GM18868 (cell line): ENCODE data around the gene LRRC17.

Experiments
- ATAC-seq: cut with Tn5 transposase; IDR thresholded peaks from one replicate; pipeline ENCODE4 v1.9.1; 2021; ENCODE audit warnings: mild to moderate bottlenecking, moderate library complexity; ENCODE audit not compliant: unreplicated experiment

Gene LRRC17, protein sequence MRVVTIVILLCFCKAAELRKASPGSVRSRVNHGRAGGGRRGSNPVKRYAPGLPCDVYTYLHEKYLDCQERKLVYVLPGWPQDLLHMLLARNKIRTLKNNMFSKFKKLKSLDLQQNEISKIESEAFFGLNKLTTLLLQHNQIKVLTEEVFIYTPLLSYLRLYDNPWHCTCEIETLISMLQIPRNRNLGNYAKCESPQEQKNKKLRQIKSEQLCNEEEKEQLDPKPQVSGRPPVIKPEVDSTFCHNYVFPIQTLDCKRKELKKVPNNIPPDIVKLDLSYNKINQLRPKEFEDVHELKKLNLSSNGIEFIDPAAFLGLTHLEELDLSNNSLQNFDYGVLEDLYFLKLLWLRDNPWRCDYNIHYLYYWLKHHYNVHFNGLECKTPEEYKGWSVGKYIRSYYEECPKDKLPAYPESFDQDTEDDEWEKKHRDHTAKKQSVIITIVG

DNA sequence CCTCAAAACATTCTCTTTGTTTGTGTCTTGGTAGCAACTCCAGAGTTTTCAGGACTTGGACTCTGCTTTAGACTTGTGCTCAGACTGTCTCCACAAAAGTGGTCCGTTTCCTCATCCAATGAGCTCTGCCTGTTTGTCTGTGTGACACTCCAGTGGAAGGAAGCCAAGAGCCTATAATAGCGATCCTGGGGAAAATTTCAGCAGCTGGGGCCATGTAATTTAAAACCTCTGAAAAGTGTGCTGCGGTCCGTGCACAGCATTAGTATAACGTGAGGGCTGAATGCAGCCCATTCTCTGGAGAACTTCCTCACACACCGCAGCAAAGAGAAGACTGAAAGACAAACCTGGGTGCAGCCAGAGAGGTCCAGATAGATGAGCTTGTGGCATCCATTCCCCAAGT is at the start of gene LRRC17:
Gene LRRC17, plus strand, starts transcription at position 259 of the 400 bp plus-strand sequence. CDS start 20,914 bp downstream, outside the sequence.
- ATAC-seq: no peak

DNA sequence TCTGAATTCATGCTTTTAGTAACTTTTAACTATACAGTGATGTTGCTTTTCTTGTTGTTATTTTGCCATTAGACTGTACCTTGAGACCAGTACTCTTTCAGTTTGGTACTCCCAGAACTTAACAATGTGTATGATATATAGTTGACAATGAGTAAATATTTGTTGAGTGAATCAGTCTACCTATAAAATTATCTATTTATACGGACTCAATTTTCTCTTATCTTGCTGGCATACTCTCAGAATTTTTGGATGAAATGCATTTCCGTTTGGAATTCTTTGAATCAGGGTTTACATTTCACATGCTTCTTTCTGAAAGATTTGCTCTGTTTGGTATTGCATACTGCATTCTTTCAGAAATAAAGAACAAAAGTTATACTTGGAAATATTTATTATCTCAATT is 47.8 kb upstream of the LRRC17 start:
- ATAC-seq: no peak

DNA sequence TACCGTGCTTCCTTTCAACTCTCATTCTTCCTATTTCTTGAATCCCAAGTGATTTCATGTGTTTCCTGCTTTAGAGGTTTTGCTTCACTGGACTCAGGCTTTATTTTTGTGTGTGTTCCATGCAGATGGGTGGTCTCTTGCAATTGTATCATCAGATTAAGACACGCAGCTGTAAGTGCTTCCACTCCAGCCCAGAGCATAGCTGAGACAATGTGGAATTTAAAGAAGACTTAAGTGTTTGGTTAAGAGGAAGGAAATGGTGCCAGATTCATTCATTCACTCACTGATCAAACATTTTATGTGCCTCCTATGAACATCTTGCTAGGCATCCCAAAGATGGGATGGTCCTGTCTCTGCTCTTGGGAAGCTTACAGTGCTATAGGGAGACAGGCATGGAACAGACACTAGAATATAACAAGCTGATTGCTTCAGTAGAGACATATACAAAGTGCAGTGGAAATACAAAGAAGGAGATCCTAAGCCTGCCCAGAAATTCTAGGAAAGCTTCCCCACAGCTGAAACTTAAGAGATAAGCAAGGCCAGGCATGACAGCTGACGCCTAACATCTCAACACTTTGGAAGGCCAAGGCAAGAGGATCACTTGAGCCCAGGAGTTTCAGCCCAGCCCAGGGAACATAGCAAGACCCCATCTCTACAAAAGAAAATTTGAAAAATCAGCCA is 46.1 kb upstream of the LRRC17 start:
- ATAC-seq: no peak

DNA sequence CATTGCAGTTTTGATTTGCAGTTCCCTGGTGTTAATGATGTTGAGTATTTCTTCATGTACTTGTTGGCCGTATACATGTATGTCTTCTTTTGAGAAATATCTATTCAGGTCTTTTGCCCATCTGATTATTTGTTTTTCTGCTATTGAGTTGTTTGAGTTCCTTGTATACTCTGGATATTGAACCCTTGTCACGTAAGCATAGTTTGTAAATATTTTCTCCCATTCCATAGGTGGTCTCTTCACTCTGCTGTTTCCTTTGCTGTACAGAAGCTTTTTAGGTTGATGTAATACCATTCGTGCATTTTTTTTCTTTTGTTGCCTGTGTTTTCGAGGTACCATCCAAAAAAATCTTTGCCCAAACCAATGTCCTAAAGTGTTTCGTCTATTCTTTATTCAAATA is 43.6 kb upstream of the LRRC17 start:
- no peak for ATAC-seq

DNA sequence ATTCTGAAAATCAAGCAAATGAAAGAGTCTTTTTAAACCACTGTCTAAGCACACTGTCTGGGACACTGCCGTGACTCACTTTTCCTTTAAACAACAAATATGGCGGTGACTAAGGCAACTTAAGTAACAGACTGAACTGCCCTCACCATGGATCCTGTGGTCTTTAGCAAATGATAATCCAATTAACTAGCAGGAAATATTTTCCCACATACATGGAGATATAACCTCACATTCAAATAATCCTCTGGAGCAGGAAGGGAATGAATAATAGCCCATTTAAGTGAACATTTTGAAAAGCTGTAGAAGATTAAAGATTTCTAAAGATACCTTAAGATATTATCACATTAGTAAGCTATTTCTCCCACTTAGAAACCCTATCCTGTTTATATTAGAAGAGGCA is 40.3 kb upstream of the LRRC17 start:
- ATAC-seq: no peak

DNA sequence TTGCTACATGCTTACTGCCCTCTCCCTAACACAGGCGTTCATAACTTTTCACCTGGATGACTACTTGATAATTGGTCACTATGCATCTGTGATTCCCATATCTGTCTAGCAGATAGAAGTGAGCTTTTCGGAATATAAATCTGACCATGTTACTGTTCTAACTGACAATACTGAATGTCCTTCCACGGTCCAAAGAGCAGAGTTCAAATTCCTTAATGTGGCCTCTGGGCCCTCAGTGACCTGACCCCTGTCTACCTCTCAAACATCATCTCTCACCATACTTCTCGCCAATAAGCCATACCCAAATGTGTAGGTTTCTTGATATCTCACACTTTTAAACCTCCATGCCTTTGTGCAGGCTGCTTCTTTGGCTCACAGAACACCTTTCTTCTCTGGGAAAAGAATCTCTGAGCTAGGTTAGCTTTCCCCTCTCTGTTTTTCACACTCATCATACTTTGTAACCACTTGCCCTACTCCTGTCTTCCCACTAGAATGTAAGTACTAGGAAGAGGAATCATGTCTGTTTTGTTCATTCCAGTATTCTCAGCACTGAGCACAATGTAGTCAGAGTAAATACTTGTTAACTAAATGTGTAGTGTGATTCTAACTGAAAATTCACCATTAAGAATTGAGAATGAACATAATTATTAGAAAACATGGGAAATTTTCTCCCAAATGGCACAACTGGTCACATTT is 39.2 kb upstream of the LRRC17 start:
- peak; percentile 28 for ATAC-seq

DNA sequence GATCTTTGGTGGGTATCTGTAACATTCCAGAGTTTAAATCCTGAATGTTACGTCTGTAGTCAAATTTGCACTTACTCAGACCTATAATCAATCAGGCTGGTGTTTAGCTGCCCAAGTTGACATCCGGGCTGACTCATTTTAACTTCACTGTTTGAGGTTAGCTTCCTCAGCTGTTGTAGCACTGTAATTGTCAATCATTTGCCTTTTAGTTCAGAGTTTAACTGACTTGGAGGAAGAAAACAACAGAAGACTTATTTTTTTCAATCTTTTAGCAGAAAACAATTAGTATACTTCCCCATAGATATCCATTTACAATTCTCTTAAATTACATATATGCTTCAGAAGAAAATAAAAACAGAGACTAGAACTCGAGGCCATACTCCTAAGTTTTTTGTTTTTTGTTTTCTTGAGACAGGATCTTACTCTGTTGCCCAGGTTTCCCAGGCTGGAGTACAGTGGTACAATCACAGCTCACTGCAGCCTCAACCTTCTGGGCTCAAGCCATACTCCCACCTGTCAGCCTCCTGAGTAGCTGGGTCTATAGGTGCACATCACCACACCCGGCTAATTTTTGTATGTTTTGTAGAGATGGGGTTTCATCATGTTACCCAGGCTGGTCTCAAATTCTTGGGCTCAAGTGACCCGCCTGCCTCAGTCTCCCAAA is 38.5 kb upstream of the LRRC17 start:
- ATAC-seq: peak; percentile 99

DNA sequence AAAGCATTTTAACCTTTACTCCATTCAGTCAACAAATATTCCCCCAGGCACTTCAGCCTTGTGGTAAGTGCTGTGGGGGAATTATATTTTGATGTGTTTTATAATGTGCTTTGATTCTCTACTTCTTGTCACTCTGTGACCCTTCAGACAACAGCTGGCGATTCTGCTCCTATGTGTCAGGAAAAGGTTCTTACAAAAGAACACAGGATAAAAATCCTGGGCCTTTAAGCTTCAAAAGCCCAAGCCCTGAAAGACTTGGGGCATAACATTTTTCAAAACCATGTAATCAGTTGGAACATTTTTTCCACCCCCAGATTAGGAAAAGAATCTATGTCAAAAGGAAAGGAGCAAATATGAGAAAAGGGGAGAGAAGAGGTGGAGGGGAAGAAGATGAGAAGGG is 37.8 kb upstream of the LRRC17 start:
- no peak for ATAC-seq

DNA sequence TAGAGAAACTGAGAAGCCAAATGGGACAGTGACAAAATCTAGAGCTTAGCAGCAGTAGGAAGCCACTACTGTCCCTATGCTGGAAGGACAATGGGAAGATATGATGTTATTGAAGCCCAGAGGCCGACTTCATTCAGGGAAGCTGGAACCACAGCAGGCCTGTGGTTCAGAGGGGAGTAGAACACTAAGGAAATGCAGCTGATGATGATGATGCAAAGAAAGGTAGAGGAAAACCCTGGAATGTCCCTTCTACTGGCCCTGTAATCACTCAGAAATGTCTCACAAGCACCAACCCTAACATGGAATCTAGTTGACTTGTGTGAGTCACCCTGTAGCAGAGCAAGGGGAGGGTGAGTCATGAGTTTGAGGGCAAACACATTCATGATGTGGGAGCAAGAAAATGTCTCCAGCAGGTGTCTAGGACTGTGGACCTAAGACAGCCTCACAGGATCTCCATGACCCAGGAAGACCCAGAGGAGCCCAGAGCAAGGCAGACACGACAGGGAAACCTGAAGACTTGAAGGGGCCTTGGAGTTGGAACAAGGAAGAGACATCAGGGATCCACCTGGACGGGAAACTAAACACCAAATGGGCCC is 37.0 kb upstream of the LRRC17 start:
- ATAC-seq: peak; percentile 41

DNA sequence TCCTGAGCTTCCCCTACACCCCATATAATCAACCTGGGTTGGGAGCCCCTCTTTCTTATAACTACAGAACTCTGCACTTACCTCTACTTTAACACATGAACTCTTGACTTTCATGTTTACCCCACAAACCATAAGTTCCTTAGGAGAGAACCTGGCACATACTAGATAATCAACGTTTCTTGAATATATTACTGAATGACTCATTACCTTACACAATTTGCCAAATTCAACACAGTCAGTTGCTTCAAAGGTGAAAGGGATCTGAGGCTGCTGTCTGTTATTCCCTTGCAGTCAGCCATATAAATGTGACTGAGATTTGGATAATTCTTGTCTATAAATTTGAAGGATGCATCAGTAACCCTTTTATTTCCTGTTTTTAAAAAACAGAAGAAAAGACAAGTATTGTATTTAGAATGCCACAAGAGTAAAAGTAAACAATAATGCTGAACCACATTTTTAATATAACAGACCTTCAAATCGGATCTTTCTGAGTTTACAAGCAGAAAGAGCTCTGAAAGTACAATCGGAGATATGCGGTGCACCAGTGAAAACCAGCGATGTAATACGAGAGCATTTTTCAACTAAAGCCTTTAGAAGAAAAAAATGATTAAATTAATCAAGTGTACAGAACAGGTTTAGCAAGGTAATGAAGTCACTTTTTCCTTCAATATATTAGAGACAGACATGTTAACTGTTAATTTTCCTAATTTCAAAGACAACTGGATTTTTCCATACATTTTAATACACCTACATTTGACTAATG is 29.5 kb upstream of the LRRC17 start:
- no peak for ATAC-seq

DNA sequence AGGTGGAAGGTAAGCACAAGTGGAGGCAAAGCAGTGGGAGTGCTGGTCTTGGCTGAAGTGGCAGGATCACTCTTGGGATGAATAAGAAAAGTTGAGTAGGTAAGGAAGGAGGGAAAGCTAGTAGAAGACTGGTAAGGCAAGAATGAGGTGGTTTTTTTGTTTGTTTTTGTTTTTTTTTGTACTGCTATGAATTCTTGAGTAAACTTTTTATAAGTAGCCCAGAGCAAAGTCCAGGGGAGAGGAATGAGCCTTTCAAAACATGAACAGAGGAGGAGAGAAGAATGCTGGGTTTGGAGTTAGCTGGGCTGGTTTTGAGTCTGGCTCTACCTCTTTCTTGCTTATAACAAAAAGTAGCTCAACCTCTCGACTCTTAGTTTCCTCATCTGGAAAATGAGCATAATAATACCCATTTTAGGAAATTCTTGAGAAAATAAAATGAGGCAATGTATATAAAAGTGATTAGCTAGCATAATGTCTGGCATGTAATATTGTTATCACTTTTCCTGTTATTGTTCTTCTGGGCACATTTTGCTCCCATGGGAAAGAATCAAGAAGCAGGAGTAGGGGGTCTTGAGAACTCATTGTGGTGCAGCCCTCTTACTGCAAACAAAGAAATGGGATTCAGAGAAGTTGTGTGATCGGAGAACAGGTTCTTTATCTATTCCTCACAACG is 24.1 kb upstream of the LRRC17 start:
- no peak for ATAC-seq

DNA sequence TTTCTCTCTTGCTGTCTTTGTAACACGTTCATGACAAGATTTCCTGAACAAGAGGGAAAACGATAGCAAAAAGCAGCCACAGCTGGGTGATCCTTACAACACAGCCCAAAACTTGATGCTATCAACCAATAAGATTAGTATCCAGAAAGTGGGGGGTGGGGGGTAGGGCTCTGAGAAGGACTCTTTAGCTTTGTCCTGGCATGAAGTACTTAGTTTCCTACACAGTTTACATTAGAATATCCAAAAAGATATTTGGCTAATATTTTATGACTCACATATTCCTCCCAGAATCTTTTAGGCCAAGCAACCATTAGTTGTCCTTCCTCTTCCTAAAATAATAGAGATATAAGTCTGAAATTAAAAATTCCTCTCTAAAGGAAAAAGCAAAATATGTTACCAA is 22.9 kb upstream of the LRRC17 start:
- ATAC-seq: no peak

DNA sequence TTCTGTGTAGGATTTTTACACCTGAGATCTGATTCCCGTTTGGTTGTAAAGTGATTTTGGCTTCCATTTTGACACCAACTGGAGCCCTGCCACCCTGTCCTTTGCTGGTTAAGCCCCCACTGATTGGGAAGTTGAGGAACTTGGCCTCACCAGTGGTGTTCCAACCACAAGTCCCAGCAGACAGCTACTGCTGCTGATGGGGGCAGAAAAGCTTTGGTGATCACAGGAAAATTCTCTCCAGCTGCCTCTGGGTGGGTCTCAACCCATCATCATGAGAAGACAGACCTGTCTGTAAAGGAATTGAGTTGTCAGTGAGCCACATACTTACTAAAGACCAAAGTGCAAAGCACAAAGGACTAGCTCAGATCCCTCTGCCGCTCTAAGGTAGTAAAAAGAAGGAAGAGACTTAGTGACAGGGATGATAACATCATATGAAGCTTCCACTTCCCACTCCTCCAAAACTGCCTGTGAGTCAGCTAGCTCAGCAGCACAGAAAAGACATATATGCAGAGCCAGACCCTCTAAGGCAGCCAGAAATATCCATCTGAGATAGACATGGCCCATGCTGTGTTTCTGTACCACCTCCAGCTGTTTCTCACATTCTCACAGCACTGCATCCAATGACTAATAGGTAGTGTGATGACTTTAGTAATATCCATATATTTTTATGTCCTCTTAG is 22.4 kb upstream of the LRRC17 start:
- no peak for ATAC-seq

DNA sequence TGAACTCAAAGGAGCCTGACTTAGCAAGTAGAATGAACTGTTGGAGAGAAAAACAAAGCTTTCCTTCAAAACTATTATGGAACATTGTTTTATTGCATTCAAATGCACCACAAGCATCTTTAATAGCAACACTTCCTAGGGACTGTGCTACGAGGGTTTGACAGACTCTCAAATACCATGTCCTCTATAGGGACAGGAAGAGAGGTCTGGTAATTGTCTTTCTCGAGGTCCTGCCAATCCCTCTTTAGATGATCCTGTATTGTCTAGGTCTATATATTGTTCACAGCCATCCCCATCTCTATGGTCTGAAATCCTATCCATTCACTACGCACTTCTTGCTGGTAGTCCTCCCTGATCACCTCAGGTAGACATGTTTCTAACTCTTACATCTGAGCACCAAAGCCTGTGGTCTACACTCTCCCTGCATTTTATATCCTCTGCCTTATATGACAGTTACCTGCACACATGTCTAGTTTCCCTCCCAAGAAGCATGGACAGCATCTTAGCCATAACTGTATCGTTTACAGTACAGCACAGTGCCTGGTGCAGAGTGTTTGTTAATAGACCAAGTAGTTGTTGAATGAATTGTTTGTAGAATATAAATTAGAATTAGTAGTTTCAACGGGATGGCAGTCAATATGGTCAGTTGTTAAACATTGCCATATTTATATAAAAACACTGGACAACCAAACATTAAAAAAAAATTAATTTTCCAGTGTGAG is 21.7 kb upstream of the LRRC17 start:
- ATAC-seq: no peak

DNA sequence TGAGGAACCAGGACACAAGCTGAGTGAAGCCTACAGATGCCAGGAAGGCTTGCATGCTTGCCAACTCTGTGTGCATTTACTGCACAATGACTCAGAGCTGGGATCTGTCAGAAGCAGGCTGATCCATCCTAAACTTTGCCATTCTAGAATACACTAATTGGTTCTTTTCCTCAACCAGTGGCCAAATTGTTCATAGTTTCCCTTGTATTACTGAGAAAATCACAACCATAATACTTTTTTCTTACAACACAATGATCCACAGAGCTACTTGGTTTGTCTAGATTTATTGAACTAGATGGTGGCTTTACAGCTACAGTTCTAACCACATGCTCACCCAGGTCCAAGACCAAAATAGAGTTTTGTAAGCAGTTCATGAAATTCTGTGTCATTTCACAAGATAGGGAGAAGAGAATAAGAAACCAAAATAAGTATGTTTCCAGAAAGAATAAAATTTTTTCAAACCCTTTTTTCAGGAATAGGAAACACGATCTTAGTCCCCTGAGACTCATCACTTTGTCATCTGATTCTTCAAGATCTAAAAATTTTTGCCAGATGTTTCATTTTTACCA is 21.0 kb upstream of the LRRC17 start:
- ATAC-seq: no peak

DNA sequence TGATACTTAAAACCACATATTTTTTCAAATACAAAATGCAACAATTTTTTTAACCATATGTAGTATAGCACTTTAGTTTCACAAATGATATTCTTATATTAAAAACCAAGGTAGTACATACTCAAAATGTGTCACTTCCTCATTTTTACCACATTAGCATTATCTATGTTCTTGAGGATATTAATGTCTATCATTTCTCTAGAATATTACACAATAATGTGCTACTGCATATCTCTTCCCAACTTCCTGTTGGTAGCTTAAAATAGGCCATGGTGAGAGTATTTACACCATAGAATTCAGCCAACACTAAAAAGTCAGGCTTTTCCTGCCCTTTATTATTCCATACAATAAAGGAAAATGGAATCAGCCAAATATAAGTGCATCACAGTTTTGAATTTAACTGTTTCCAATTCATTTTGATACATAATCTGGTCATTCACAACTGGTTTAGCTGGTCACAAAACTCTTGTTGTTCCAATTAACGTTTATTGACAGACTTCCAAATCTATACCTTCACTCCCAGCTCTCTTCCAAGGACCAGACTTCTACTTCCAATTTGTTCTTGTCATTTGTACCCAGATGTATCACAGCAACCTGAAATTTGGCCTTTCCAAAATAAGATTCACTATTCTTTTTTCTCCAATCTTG is 20.0 kb upstream of the LRRC17 start:
- ATAC-seq: no peak

DNA sequence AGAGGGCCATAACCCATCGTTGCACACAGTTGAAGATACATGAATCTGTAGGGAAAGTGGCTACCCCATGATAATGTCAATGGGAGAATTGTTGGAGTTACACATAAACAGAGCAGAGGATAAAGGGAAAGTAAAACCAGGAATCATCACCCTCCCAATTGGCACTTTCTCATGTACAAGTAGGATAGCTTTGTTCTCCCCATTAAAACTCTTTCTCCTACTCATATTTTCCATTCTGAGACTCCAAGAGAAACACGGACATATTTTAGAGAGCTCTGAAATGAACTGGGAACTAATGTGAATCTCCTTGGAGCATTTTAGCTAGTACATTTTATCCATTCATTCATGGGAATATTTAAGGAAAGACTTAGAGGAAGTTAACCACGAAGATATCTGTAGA is 17.2 kb upstream of the LRRC17 start:
- no peak for ATAC-seq

DNA sequence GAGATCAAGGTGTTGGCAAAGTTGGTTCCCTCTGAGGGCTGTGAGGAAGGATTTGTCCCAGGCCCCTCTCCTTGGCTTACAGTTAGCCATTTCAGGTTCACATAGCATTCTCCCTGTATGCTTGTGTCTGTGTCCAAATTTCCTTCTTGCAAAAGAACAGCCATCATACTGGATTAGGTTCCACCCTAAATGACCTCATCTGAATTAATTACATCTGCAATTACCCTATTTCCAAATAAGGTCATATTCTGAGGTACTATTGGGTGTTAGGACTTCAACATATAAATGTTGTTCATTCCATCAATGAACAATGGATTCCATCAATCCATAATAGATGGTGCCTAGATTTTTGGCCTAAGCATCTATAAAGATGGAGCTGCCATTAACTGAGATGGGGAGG is 16.2 kb upstream of the LRRC17 start:
- no peak for ATAC-seq
